Activated CD4-positive, alpha-beta T cell treated with anti-CD3 and anti-CD28 coated beads for 24 hours (primary cell): ENCODE measurements around the gene RNF213.
A peak's percentile ranks its signal among the peaks of the same experiment; 100 is the strongest.
"Not testable (repeated sequence)": the region's sequence is repeated elsewhere in the genome, so short reads cannot be mapped to it uniquely, and the experiment has no call there.

ENCODE experiments used
- DNase-seq, 2 donors: peaks; one replicate each; pipeline ENCODE4 v3.0.0-alpha.2; 2020; ENCODE audit warnings: low read depth in 2 of 2

RNF213 gene

DNA sequence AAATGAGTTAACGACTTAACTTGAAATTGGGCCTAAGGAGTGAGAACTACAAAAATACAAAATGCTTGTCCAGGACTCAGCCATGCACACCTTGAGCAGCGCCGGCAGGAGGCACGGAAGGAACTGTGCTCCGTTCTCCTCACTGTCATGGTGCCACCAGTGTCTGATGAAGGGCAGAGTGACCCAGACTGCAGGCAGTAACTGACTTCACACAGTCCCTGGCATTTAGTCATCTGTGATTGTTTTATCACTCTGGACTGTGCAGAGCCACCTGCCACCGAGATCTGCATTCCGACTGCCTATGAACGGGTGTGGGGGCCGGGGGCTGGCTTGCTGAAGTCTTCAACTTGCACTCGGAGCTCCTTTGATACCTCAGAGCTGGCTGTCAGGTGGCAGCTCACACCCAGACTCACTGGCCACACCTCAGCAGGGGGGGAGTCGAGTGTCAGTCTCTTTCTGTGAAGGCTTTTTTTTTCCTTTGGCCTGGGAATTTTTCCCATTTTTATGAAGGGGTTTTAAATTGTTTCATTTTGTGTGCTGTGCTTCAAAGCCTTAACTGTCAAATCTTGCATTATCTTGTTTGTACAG is 134.1 kb downstream of the RNF213 start:
- no peak for DNase-seq

- no peak for DNase-seq
These were observed 134.9 kb downstream of the RNF213 start for GRCh38 chr17:80395402-80396151.

DNA sequence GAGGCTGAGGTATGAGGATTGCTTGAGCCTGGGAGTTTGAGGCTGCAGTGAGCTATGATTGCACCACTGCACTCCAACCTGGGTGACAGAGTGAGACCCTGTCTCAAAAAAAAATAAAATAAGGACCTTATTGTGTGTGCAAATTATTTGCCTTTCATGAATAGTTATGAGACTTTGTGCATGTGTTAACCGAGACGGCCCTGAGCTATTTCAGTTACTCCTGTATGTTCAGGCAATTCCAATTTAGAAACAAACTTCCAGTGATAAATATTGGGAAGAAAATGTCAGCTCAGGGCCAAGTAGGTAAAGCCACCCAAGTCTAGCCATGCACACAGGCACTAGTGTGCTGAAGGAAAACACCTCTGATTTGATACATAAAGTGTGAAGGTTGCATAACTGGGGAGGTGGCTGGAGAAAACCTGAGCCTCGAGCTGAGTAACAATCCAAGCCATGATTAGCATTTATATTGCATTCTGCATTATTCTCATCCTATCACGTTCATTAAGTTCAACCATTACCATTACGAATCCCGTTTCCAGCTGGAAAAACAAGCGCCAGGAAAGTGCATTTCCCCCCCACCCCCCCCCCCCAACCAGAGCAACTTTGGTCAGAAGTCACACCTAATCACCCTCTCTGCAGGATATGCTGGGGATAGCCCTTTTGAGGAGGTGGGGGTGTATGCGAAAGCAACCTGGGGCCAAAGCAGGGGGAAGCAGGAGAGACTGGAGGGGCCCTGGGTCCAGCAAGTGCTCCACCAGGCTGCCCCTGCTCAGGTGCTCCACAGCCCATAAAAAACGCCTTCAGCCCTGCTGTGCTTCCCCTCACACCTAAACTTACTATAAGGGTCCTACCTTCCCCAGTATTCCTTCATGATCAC is 135.7 kb downstream of the RNF213 start:
- no peak for DNase-seq

DNA sequence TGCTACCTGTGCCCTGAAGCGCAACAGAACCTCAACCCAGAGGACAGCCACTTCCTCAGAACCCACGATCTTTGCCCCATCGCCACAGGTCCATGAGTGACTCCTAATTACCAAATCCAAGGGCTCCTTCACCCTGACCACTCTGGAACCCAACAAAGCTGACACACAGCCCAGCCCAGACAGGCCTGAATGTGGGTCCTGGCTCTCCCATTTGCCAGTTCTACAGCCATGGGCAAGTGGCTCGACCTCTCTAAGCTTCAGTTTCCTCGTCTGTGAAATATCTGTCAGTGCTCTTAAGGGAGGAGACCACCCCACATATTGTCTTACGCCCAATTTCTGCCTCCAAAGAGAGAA is 136.4 kb downstream of the RNF213 start:
- DNase-seq: no peak

DNA sequence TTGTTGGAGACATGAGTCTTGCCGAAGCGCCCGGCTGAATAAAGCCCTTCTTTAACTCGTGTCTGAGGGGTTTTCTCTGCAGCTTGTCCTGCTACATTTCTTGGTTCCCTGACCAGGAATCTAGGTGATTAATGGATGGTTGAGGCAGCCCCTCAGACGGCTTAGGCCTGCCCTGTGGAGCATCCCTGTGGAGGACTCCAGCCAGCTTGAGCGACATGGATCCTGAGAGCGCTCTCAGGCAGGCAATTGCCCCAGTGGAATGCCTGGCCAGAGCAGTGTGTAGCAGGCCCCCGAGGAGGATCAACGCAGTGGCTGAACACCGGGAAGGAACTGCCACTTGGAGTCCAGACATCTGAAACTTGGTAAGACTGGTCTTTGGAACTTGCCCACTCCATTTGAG is 137.0 kb downstream of the RNF213 start:
- no peak for DNase-seq

GRCh38 chr17:80401086-80401485 is 140.4 kb downstream of the RNF213 start:
- not testable (repeated sequence) for DNase-seq

GRCh38 chr17:80402102-80402501 is 141.4 kb downstream of the RNF213 start:
- DNase-seq: not testable (repeated sequence)

DNA sequence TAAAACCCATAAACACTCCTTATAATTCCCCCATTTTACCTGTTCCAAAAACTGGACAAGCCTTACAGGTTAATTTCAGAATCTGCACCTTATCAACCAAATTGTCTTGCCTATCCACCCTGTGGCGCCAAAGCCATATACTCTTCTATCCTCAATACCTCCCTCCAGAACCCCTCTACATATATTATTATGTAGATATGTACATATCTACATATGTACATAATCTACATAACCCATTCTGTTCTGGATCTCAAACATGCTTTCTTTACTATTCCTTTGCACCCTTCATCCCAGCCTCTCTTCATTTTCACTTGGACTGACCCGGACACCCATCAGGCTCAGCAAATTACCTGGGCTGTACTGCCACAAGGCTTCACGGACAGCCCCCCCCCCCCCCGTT is 142.3 kb downstream of the RNF213 start:
- no peak for DNase-seq

DNA sequence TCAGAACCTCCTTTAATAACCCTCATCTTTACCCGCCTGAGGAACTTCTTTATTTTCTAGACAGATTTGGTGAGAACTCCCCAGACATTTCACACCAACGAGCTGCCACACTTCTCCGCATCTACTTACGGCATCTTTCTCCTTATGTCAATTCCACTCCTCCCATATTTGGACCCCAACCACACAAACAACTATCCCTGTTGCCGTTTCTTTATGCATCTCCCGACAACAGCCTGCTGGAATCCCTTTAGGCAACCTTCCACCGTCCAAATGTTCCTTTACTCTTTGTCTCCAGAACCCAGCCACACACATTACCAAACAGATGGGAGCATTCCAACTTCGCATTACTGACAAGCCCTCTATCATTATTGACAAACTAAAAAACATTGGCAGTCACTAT is 145.5 kb downstream of the RNF213 start:
- no peak for DNase-seq

DNA sequence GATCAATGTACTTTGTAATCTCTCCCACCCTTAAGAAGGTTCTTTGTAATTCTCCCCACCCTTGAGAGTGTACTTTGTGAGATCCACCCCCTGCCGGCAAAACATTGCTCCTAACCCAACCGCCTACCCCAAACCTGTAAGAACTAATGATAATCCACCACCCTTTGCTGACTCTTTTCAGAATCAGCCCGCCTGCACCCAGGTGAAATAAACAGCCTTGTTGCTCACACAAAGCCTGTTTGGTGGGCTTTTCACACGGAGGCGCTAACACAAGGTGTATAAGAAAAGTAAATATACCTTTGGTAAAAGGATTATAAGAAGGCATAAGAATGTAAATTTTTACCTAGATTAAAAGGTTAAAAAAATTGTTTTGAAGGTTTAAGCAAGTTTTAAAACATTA is 147.3 kb downstream of the RNF213 start:
- DNase-seq: not testable (repeated sequence)

GRCh38 chr17:80408872-80409271 is 148.2 kb downstream of the RNF213 start:
- DNase-seq: no peak

GRCh38 chr17:80409626-80410025 is 149.0 kb downstream of the RNF213 start:
- no peak for DNase-seq

- DNase-seq: not testable (repeated sequence)
These were observed 149.9 kb downstream of the RNF213 start for GRCh38 chr17:80410441-80411087.

DNA sequence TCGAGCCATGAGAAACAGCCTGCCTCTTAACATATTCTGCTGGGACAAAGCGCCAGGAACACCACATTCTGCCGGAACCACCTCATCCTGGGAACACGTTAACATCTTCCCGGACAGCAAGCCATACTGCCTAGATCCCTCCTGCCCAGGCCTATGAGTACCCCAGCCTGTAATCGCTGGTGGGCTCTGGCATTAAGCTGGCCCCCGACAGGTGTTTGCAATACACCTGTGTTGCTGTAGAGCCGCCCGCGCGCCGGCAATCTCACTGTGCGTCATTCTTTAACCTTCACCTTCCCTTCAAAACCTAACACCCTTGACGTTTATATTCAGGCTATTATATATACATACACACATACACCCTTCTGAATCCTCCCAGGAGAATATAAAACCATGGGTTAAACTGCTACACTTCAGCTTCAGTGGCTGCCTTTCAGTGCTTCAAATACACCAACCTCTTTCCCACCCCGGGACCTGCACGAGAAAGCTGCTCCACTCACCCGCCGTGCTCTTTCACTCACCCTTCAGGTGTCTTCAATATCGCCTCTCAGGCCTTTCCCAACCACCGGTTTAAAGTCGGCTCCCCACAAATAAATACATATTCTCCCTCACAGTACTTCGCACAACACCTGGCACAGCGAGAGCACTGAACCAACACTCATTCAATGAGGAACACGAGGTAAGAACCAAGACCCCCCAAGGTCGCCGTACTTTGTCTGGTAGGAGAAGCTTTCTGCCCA is 153.3 kb downstream of the RNF213 start:
- DNase-seq: no peak

DNA sequence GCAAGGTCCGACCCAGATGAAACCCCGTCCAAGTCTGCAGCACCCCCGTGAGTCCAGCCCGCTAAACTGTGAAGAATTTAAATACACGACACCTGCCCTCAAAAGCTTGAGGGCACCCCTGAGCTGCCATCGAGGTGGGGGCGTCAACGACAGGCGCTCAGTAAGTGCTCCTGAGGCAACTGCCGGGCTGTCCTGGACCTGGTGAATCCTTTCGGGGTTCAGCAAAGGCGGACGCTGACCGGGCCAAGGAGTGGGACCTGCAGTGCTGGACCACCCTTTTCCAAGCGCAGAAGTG is 153.8 kb downstream of the RNF213 start:
- no peak for DNase-seq

DNA sequence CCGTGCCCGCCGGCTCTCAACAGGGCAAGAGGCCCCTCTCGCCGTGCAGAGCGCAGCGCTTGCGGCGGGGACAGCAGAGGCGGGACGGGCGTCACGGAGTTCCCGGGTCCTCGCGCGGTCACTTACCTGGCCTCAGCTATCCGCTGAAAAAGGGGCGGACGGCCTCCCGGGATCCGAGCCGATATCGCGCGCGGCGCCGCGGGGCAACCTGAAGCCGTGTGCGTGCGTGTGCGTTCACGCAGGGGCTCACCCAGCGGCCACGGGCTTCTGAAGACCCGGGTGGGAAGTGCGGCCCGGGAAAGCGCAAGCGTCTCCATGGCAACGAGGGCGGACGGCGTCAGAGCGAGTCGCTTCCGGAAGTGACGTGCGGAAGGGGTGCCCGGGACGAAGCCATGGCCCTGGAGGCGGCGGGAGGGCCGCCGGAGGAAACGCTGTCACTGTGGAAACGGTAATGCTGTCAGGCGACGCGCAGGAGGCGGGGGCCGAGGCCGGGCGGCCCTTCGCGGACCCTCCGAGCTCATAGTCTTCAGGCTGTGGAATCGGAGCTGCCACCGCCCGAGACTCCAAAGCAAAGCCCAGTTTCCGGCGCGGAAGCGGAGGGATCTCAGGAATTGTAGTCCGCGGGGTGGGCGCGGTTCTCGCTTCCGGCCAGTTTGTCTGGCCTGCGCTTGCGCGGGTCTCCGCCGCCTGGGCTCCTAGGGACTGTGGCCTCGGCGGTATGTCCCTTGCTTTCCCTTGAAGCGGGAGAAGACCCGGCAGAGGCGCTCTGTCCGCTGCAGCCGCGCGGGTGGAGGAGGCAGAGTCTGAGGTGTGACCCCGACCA is 154.4 kb downstream of the RNF213 start, which contains the start of gene ENDOV:
TSS of gene ENDOV (plus strand) at position 365 of the 823 bp plus-strand sequence. CDS start at position 393, 28 bp downstream.
- peak; percentile 88 to 91 for DNase-seq

- no peak for DNase-seq
These were observed 155.0 kb downstream of the RNF213 start for GRCh38 chr17:80415626-80416137.

DNA sequence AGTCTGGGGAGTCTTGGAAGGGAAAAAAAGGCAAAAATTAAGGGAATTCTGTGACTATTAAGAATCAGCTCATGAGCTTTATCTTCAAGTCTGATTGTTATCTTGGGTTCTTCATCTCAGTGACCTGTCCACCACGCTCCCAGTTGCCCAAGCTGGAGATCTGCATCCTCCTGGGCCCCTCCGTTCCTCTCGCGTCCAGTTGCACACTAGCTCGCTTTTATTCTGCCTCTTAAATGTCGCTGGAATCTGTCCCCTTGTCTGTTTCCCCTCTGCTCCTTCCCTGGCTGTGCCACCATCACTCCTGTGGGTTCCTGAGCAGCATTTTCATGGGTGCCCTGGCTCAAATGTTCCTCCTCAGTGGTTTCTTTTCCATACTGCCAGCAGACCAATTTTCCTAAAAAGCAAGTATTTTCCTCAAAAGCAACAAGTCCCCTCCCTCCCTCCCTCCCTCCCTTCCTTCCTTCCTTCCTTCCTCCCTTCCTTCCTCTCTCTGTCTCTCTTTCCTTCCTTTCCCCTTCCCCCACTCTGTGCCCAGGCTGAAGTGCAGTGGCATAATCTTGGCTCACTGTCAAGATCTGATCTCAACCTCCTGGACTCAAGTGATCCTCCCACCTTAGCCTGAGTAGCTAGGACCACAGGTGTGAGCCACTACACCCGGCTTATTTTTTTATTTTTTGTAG is 155.7 kb downstream of the RNF213 start:
- no peak for DNase-seq

- DNase-seq: no peak
These were observed 156.3 kb downstream of the RNF213 start for GRCh38 chr17:80416940-80417293.

DNA sequence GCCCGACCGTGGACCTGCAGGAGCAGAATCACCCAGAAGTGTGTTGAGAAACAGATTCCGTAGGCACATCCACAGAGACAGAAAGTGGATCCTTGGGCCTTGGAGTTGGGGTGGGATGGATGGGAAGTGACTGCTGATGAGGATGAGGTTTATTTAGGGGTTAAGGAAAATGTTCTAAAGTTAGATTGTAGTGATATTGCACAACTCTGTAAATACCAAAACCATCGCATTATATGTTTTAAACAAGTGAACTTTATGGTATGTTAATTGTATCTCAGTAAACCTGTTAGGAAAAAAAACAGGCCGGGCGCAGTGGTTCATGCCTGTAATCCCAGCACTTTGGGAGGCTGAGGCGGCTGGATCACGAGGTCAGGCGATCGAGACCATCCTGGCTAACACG is 157.9 kb downstream of the RNF213 start:
- DNase-seq: no peak
